ENCODE measurements around the gene LUC7L. TPM values are rescaled to one million over a fixed set of nuclear protein-coding genes. Genes with fewer than 3 reads are reported as not detected.
"Not testable (repeated sequence)": the region's sequence is repeated elsewhere in the genome, so short reads cannot be mapped to it uniquely, and the experiment has no call there.

The LUC7L gene
- total RNA-seq: 10 to 100 TPM; 46.5 to 48.9 TPM
- long read RNA-seq, transcript LUC7L-201 (10 exons, 1,456 nt): major isoform, 11 of 24 reads
- long read RNA-seq, partial matches to known transcripts: 3 of 24 reads
- long read RNA-seq, other reads (novel, unspliced or antisense): 6 of 24 reads

GRCh38 chr16:228852-229730, at the start of gene LUC7L:
LUC7L (minus strand) TSS chr16:229449; CDS start chr16:229339, 110 bp downstream.
- DNase-seq (peak; percentile 86 to 92), ATAC-seq (peak; percentile 91)
- intact Hi-C loops (cut with DNase I, micrococcal nuclease): no loop called here

GRCh38 chr16:278863-279366, 49.7 kb upstream of the LUC7L start:
- intact Hi-C loops (cut with DNase I, micrococcal nuclease): no loop called here
- ATAC-seq (peak; percentile 35), DNase-seq (no peak)

- no peak for DNase-seq
- ATAC-seq: no peak
These were observed 47.3 kb upstream of the LUC7L start for GRCh38 chr16:276426-277077.

GRCh38 chr16:275786-276232, 46.6 kb upstream of the LUC7L start, which contains the start of gene RGS11:
RGS11 (minus strand) TSS chr16:275944; CDS start chr16:275911, 33 bp downstream.
- ATAC-seq (peak; percentile 31), DNase-seq (no peak)
- intact Hi-C loops (cut with DNase I, micrococcal nuclease): no loop called here

More at GRCh38 chr16:276426-277077, 47.3 kb upstream of the LUC7L start:
- intact Hi-C loops (cut with DNase I, micrococcal nuclease): no loop called here

GRCh38 chr16:275041-275641, 45.9 kb upstream of the LUC7L start:
- DNase-seq (no peak), ATAC-seq (peak; percentile 31)
- intact Hi-C loops (cut with DNase I, micrococcal nuclease): no loop called here

GRCh38 chr16:273547-274421, 44.5 kb upstream of the LUC7L start:
- intact Hi-C loops (cut with DNase I, micrococcal nuclease): no loop called here
- DNase-seq (peak; percentile 69 to 79), ATAC-seq (peak; percentile 75)

GRCh38 chr16:272633-273546, 43.6 kb upstream of the LUC7L start:
- ATAC-seq (no peak), DNase-seq (no peak)
- intact Hi-C loops (cut with DNase I, micrococcal nuclease): no loop called here

- ATAC-seq: no peak
- intact Hi-C loops (cut with DNase I, micrococcal nuclease): no loop called here
- DNase-seq: no peak
These were observed 41.4 kb upstream of the LUC7L start for GRCh38 chr16:270381-271255.

GRCh38 chr16:269061-269796, 40.0 kb upstream of the LUC7L start:
- no peak for ATAC-seq
- no peak for DNase-seq
- intact Hi-C loops (cut with DNase I, micrococcal nuclease): no loop called here

GRCh38 chr16:268141-269053, 39.1 kb upstream of the LUC7L start:
- DNase-seq (peak; percentile 84 to 85), ATAC-seq (peak; percentile 68)
- intact Hi-C loops (cut with DNase I, micrococcal nuclease): no loop called here

- intact Hi-C loops (cut with DNase I, micrococcal nuclease); ATAC-seq; DNase-seq: not testable (repeated sequence)
These were observed 38.3 kb upstream of the LUC7L start for GRCh38 chr16:267562-267961.

- ATAC-seq (no peak), DNase-seq (no peak)
- intact Hi-C loops (cut with DNase I, micrococcal nuclease): no loop called here
These were observed 37.3 kb upstream of the LUC7L start for GRCh38 chr16:266258-267164.

GRCh38 chr16:265711-266110, 36.5 kb upstream of the LUC7L start:
- intact Hi-C loops (cut with DNase I, micrococcal nuclease): no loop called here
- DNase-seq (no peak), ATAC-seq (peak; percentile 34)

All from left colon (tissue), 2 donors.